K562 (cell line): ENCODE data around the gene NEFH. TPM values are rescaled to one million over a fixed set of nuclear protein-coding genes. Genes with fewer than 3 reads are reported as not detected.

Experiments used
- ELF2 ChIP-seq: fragments of 250-450 bp; sonication (Bioruptor Pico); IDR thresholded peaks from 2 replicates; pipeline ENCODE4 v1.5.0; 2021; ENCODE audit warnings: mild to moderate bottlenecking
- MAZ ChIP-seq, 2 experiments: fragments of 450-650 bp in 1 of 2; sonication (generic) in 1 of 2; formaldehyde crosslinking; IDR thresholded peaks in 1 of 2; conservative IDR thresholded peaks in 1 of 2; 2 replicates each; pipeline versions ENCODE4 v1.4.0 to v1.5.0; 2020; ENCODE audit warnings: mild to moderate bottlenecking in 1 of 2, missing genetic modification reagents in 1 of 2
- MIER1 ChIP-seq: fragments of 450-650 bp; IDR thresholded peaks from 2 replicates; pipeline ENCODE4 v1.6.1; 2016; ENCODE audit warnings: antibody characterized with exemption, mild to moderate bottlenecking, low read depth
- NFRKB ChIP-seq: fragments of 450-650 bp; IDR thresholded peaks from 2 replicates; pipeline ENCODE4 v1.6.1; 2016; ENCODE audit warnings: low read depth
- REST ChIP-seq, 2 experiments: fragments of 450-650 bp; formaldehyde crosslinking in 1 of 2; IDR thresholded peaks; 2 replicates each; pipeline versions ENCODE4 v1.4.0 to v1.6.1; 2014 to 2020; ENCODE audit warnings: mild to moderate bottlenecking in 2 of 2, borderline replicate concordance in 1 of 2, low read depth in 1 of 2
- RFX5 ChIP-seq: IDR thresholded peaks from 2 replicates; pipeline ENCODE4 v1.6.1; 2011; ENCODE audit warnings: low read depth, mild to moderate bottlenecking, improper control_type of control experiment, low read length
- SIN3A ChIP-seq, 2 experiments: fragments of 150-350 bp in 1 of 2; IDR thresholded peaks; 2 replicates each; pipeline ENCODE4 v1.6.1; 2011 to 2016; ENCODE audit warnings: borderline replicate concordance in 2 of 2, low read depth in 2 of 2, low read length in 2 of 2, mild to moderate bottlenecking in 2 of 2, moderate library complexity in 2 of 2; ENCODE audit not compliant: control insufficient read depth in 1 of 2
- TFAP4 ChIP-seq: sonication (generic); formaldehyde crosslinking; IDR thresholded peaks from 2 replicates; pipeline ENCODE4 v1.8.0; 2022; ENCODE audit warnings: missing genetic modification reagents, mild to moderate bottlenecking, moderate library complexity, borderline replicate concordance
- ZNF766 ChIP-seq: fragments of 200-800 bp; sonication (Bioruptor generic); conservative IDR thresholded peaks from 2 replicates; pipeline ENCODE4 v1.6.1; 2016; ENCODE audit warnings: missing genetic modification characterization, missing compliant biosample characterization
- polyA plus RNA-seq, 8 experiments: library from polyadenylated mRNA; depleted of rRNA in 4 of 8; stranded (reverse) in 5 of 8; unstranded in 3 of 8; fragments of >200 nt; fragmentation: Nextera tagmentation in 2 of 8; fragmentation: Illumina TruSeq in 1 of 8; extraction: Ambion mirVana in 2 of 8; extraction: Trizol in 1 of 8; gene quantifications; 2 replicates each; pipeline versions ENCODE4 v1.2.1 to v1.2.3, GENCODE V29; 2011 to 2014; ENCODE audit warnings: inconsistent platforms in 1 of 8, missing spikeins in 1 of 8
- total RNA-seq, 7 experiments: library from RNA; depleted of rRNA in 6 of 7; stranded (reverse); fragments of >200 nt in 6 of 7; fragmentation: Illumina TruSeq in 2 of 7; extraction: Trizol in 2 of 7; gene quantifications; 2 replicates each; pipeline versions ENCODE4 v1.2.1 to v1.2.3, GENCODE V29; 2011 to 2021; ENCODE audit warnings: low replicate concordance in 1 of 7
- TF ChIP-seq, protein P1 (sequence below), 2 experiments: fragments of 450-650 bp; conservative IDR thresholded peaks; 2 replicates each; pipeline ENCODE4 v1.6.1; 2017; ENCODE audit warnings: mild to moderate bottlenecking in 2 of 2, moderate library complexity in 2 of 2

Gene NEFH
- total and polyA plus RNA-seq, 9 of the 15 experiments (the other 6 are each of a cell fraction or from before 2014, with no cell fraction given): 2.3 to 26.9 (median 10.8) TPM

- TF ChIP-seq REST (IDR thresholded peaks at IDR 0.05; ENCODE audit: borderline replicate concordance) (peak; percentile 99), REST (CRISPR knock-in tag; IDR thresholded peaks at IDR 0.05; ENCODE audit: low read depth) (peak; percentile 96), MAZ (CRISPR knock-in tag; conservative IDR thresholded peaks at IDR 0.05 in 1 of 2, IDR thresholded peaks at IDR 0.05 in 1 of 2) (peak in 1 of 2 experiments; percentile 52; a peak in 2 of 4 replicates), SIN3A (IDR thresholded peaks at IDR 0.05; ENCODE audit: borderline replicate concordance in 2 of 2, control insufficient read depth in 1 of 2, low read depth in 2 of 2, low read length in 2 of 2) (peak; percentile 85 to 95; a peak in 3 of 4 replicates), TFAP4 (CRISPR knock-in tag) (0 out of 2 replicates have a peak, but pooled peaks have one; percentile 51), ZNF766 (CRISPR knock-in tag) (peak; percentile 75), RFX5 (no peak), MIER1 (peak; percentile 95), NFRKB (no peak), ELF2 (no peak)
- TF ChIP-seq, protein P1, sequence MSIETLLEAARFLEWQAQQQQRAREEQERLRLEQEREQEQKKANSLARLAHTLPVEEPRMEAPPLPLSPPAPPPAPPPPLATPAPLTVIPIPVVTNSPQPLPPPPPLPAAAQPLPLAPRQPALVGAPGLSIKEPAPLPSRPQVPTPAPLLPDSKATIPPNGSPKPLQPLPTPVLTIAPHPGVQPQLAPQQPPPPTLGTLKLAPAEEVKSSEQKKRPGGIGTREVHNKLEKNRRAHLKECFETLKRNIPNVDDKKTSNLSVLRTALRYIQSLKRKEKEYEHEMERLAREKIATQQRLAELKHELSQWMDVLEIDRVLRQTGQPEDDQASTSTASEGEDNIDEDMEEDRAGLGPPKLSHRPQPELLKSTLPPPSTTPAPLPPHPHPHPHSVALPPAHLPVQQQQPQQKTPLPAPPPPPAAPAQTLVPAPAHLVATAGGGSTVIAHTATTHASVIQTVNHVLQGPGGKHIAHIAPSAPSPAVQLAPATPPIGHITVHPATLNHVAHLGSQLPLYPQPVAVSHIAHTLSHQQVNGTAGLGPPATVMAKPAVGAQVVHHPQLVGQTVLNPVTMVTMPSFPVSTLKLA (conservative IDR thresholded peaks at IDR 0.05): peak in 1 of 2 experiments; percentile 64; a peak in 2 of 4 replicates
Measured at GRCh38 chr22:29478326-29479276, 1.4 kb upstream of the NEFH start (continued).
